GM19372 (cell line): ENCODE results near the gene CT47A1.
A peak's percentile ranks its signal among the peaks of the same experiment; 100 is the strongest.
"Not testable (repeated sequence)": the region's sequence is repeated elsewhere in the genome, so short reads cannot be mapped to it uniquely, and the experiment has no call there.

Source experiments
- ATAC-seq: cut with Tn5 transposase; IDR thresholded peaks from one replicate; pipeline ENCODE4 v1.9.1; 2021; ENCODE audit warnings: mild to moderate bottlenecking, low read depth, moderate library complexity; ENCODE audit not compliant: unreplicated experiment

Gene CT47A1

GRCh38 chrX:120985660-120986059, at the start of gene CT47A1:
Gene CT47A1, minus strand, starts transcription at chrX:120985760. Its CDS starts 231 bp downstream, at chrX:120985529.
- ATAC-seq, result not testable (repeated sequence)

GRCh38 chrX:121032531-121032930, 47.0 kb upstream of the CT47A1 start:
- ATAC-seq, result no peak

- no peak for ATAC-seq
Observed at GRCh38 chrX:121030083-121030482, 44.5 kb upstream of the CT47A1 start.

- ATAC-seq, result no peak
Observed at GRCh38 chrX:121028419-121028818, 42.9 kb upstream of the CT47A1 start.

GRCh38 chrX:121014826-121015225, 29.3 kb upstream of the CT47A1 start:
- no peak for ATAC-seq

- ATAC-seq, result no peak
Observed at GRCh38 chrX:121013897-121014455, 28.4 kb upstream of the CT47A1 start.

- ATAC-seq, result no peak
Observed at GRCh38 chrX:121011254-121011653, 25.7 kb upstream of the CT47A1 start.

- no peak for ATAC-seq
Observed at GRCh38 chrX:121010218-121010617, 24.7 kb upstream of the CT47A1 start.

- no peak for ATAC-seq
Observed at GRCh38 chrX:121009764-121010163, 24.2 kb upstream of the CT47A1 start.

GRCh38 chrX:121008920-121009319, 23.4 kb upstream of the CT47A1 start:
- no peak for ATAC-seq

GRCh38 chrX:121000589-121000988, 15.0 kb upstream of the CT47A1 start:
- no peak for ATAC-seq

- ATAC-seq, result peak; percentile 51
Observed at GRCh38 chrX:120999413-120999812, 13.9 kb upstream of the CT47A1 start.

GRCh38 chrX:120956500-120956899, 29.1 kb downstream of the CT47A1 start, which contains the start of gene CT47A7:
Gene CT47A7, minus strand, starts transcription at chrX:120956600. Its CDS starts 255 bp downstream, at chrX:120956345.
- ATAC-seq, result not testable (repeated sequence)
